Mammary epithelial cell (primary cell): ENCODE data around the gene NEUROD6.

Experiments used
- CTCF ChIP-seq, 2 donors: IDR thresholded peaks in 1 of 2; conservative IDR thresholded peaks in 1 of 2; 2 replicates each; pipeline ENCODE4 v1.5.1; 2011 to 2012; ENCODE audit warnings: inconsistent platforms in 2 of 2, low read length in 2 of 2, mild to moderate bottlenecking in 2 of 2, control low read depth in 1 of 2, low read depth in 1 of 2; ENCODE audit not compliant: insufficient read depth in 1 of 2; ENCODE audit errors: extremely low read depth in 1 of 2
- EZH2 ChIP-seq: IDR thresholded peaks from 2 replicates; pipeline ENCODE4 v1.6.1; 2012; ENCODE audit warnings: low read length, inconsistent platforms, borderline replicate concordance

GRCh38 chr7:31307972-31308371 is 32.6 kb downstream of the NEUROD6 start:
- TF ChIP-seq CTCF (conservative IDR thresholded peaks at IDR 0.05 in 1 of 2, IDR thresholded peaks at IDR 0.05 in 1 of 2; ENCODE audit: extremely low read depth in 1 of 2, insufficient read depth in 1 of 2, low read depth in 1 of 2, low read length in 2 of 2) (no peak), EZH2 (no peak)
